Measurements from ENCODE around the gene OPRPN. TPM values are rescaled to one million over a fixed set of nuclear protein-coding genes. Genes with fewer than 3 reads are reported as not detected.

OPRPN gene
- total RNA-seq, 1 donor from 2014 or later = not detected

DNA sequence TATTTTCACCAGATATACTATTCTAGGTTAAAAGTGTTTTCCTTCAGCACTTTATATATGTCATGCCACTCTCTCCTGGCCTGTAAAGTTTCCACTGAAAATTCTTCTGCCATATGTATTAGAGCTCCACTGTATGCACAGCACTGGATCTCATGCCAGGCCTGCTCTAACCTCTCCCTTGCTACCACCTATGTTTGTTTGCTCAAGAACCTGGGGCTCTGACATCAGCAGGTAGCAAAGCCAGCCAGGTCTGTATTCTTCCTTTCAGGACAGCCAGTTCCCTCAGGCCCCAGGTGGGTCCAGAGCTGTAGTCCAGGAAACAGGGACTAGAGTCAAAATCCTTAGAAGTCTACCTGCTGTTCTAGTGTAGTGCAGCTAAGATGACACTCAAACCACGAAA is 55.2 kb downstream of the OPRPN start:
- no peak overlapping the region for H3K4me3 ChIP-seq
- TF ChIP-seq, protein P1, sequence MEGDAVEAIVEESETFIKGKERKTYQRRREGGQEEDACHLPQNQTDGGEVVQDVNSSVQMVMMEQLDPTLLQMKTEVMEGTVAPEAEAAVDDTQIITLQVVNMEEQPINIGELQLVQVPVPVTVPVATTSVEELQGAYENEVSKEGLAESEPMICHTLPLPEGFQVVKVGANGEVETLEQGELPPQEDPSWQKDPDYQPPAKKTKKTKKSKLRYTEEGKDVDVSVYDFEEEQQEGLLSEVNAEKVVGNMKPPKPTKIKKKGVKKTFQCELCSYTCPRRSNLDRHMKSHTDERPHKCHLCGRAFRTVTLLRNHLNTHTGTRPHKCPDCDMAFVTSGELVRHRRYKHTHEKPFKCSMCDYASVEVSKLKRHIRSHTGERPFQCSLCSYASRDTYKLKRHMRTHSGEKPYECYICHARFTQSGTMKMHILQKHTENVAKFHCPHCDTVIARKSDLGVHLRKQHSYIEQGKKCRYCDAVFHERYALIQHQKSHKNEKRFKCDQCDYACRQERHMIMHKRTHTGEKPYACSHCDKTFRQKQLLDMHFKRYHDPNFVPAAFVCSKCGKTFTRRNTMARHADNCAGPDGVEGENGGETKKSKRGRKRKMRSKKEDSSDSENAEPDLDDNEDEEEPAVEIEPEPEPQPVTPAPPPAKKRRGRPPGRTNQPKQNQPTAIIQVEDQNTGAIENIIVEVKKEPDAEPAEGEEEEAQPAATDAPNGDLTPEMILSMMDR (IDR thresholded peaks at IDR 0.05; ENCODE audit: borderline replicate concordance) = no peak
- H3K4me1 ChIP-seq = no peaks in the 10 kb centered on the region
- H3K27ac ChIP-seq (replicated peaks) = no peak overlapping the region
- peaks cover 23% of the 10 kb centered on the region for H3K9me3 ChIP-seq (replicated peaks)
- no peaks in the 10 kb centered on the region for H3K27me3 ChIP-seq (ENCODE audit: low read depth)
- intact Hi-C loops (cut with micrococcal nuclease) = no loop called here
- no peaks in the 10 kb centered on the region for H3K36me3 ChIP-seq
- no peak for DNase-seq

Other genes with a start within 250 kb of the OPRPN start
- gene PRR27, start 243.7 kb upstream of the OPRPN start, total RNA-seq = not detected
- gene ODAM, start 202.2 kb upstream of the OPRPN start, total RNA-seq = not detected
- gene FDCSP, start 171.8 kb upstream of the OPRPN start, total RNA-seq = not detected
- not detected for gene CSN3, start 155.3 kb upstream of the OPRPN start, total RNA-seq
- gene CABS1, start 63.0 kb upstream of the OPRPN start, total RNA-seq = not detected
- not detected for gene SMR3A, start 37.2 kb upstream of the OPRPN start, total RNA-seq
- not detected for gene SMR3B, start 14.8 kb upstream of the OPRPN start, total RNA-seq
- gene MUC7, start 74.3 kb downstream of the OPRPN start, total RNA-seq = not detected
- gene AMTN, start 120.6 kb downstream of the OPRPN start, total RNA-seq = not detected
- not detected for gene AMBN, start 194.3 kb downstream of the OPRPN start, total RNA-seq
- 6.2 TPM for gene ENAM, start 230.8 kb downstream of the OPRPN start, total RNA-seq

Data from left ventricle myocardium inferior (tissue), 1 donor.